Endothelial cell of umbilical vein (primary cell): ENCODE results near the gene IPO9. TPM values are rescaled to one million over a fixed set of nuclear protein-coding genes. Genes with fewer than 3 reads are reported as not detected.

Source experiments
- BruUV-seq: library from RNA; stranded (reverse); fragments of 400-500 nt; replicated peaks from 2 replicates; lab custom pipeline; 2021; lab: Mats Ljungman, UMichigan
- CTCF ChIA-PET: fragments of 300-600, 350-600 bp; sonication (Branson Sonifier 250); formaldehyde crosslinking; loops from one replicate; lab custom pipeline; 2021; ENCODE audit warnings: antibody characterized with exemption, inconsistent platforms; lab: Charles Lee
- POLR2A ChIA-PET: fragments of 300-600, 350-600 bp; sonication (Branson Sonifier 250); formaldehyde crosslinking; loops from one replicate; lab custom pipeline; 2021; ENCODE audit warnings: antibody characterized with exemption, inconsistent platforms; lab: Charles Lee
- DNase-seq: peaks from one replicate; pipeline ENCODE4 v3.0.0-alpha.2; 2011; ENCODE audit warnings: low read depth, low spot score
- FAIRE-seq: peaks from 2 replicates; lab custom pipeline; 2011; peaks lifted over from hg19 to GRCh38; lab: Jason Lieb, UNC
- H2AFZ ChIP-seq: 2 replicates; pipeline ENCODE4 v1.6.0; 2012; ENCODE audit warnings: low read depth, low read length, control low read depth, inconsistent platforms
- H3K27ac ChIP-seq: 2 replicates; pipeline ENCODE4 v1.5.1; 2011; ENCODE audit warnings: low read depth, mild to moderate bottlenecking, control low read depth, low read length, moderate library complexity; ENCODE audit not compliant: insufficient read depth
- H3K27me3 ChIP-seq, 2 experiments: 2 replicates each; pipeline versions ENCODE4 v1.6.0 to v1.6.1; 2011; ENCODE audit warnings: low read length in 2 of 2, mixed read lengths in 1 of 2; ENCODE audit not compliant: control insufficient read depth in 2 of 2, insufficient read depth in 2 of 2
- H3K36me3 ChIP-seq, 2 experiments: 2 replicates in 1 of 2; 3 replicates in 1 of 2; pipeline ENCODE4 v1.5.1; 2011; ENCODE audit warnings: low read length in 2 of 2, mild to moderate bottlenecking in 1 of 2, moderate library complexity in 1 of 2; ENCODE audit not compliant: control insufficient read depth in 2 of 2, insufficient read depth in 2 of 2; ENCODE audit errors: extremely low read depth in 1 of 2
- H3K4me1 ChIP-seq: 3 replicates; pipeline ENCODE4 v1.5.1; 2011; ENCODE audit warnings: mild to moderate bottlenecking, low read length; ENCODE audit not compliant: control insufficient read depth, insufficient read depth; ENCODE audit errors: extremely low read depth
- H3K4me2 ChIP-seq: 2 replicates; pipeline ENCODE4 v1.6.1; 2011; ENCODE audit warnings: low read length, control low read depth, mixed read lengths; ENCODE audit not compliant: insufficient read depth
- H3K4me3 ChIP-seq, 3 experiments: fragments of 200-600 bp in 1 of 3; sonication (generic), shearing (Covaris generic) in 1 of 3; replicated peaks in 1 of 3; 2 replicates each; pipeline ENCODE4 v1.5.1; 2011 to 2016; ENCODE audit warnings: control low read depth in 3 of 3, low read length in 3 of 3, mild to moderate bottlenecking in 2 of 3, inconsistent platforms in 1 of 3, low read depth in 1 of 3, moderate library complexity in 1 of 3; ENCODE audit not compliant: insufficient read depth in 1 of 3
- H3K79me2 ChIP-seq: 2 replicates; pipeline ENCODE4 v1.6.0; 2012; ENCODE audit warnings: low read length, inconsistent platforms; ENCODE audit not compliant: control insufficient read depth, insufficient read depth
- H3K9ac ChIP-seq: replicated peaks from 2 replicates; pipeline ENCODE3; 2011; ENCODE audit warnings: low read length, control low read depth; ENCODE audit not compliant: insufficient read depth; ENCODE audit errors: extremely low read depth
- H3K9me1 ChIP-seq: replicated peaks from 3 replicates; pipeline ENCODE4 v1.6.0; 2011; ENCODE audit warnings: mild to moderate bottlenecking, low read length; ENCODE audit not compliant: control insufficient read depth, insufficient read depth; ENCODE audit errors: extremely low read depth
- H3K9me3 ChIP-seq: replicated peaks from 2 replicates; pipeline ENCODE4 v1.5.1; 2012; ENCODE audit warnings: low read length, inconsistent platforms; ENCODE audit not compliant: control insufficient read depth, insufficient read depth
- H4K20me1 ChIP-seq: replicated peaks from 2 replicates; pipeline ENCODE3; 2011; ENCODE audit warnings: mild to moderate bottlenecking, low read length; ENCODE audit not compliant: control insufficient read depth, insufficient read depth; ENCODE audit errors: extremely low read depth
- FOS ChIP-seq: IDR thresholded peaks from 2 replicates; pipeline ENCODE4 v1.6.1; 2011; ENCODE audit warnings: mild to moderate bottlenecking, low read length, moderate library complexity, borderline replicate concordance; ENCODE audit not compliant: insufficient read depth
- MYC ChIP-seq: IDR thresholded peaks from one replicate; pipeline ENCODE4 v1.6.1; 2011; ENCODE audit warnings: mild to moderate bottlenecking, low read depth, low read length
- POLR2A ChIP-seq: IDR thresholded peaks from 2 replicates; pipeline ENCODE4 v1.6.1; 2012; ENCODE audit warnings: low read depth, mild to moderate bottlenecking, control low read depth, low read length
- dilution Hi-C: fragments of 300-500 bp; cut with MboI; formaldehyde crosslinking; loops from one replicate; pipeline ENCODE4 v1.15.0; 2019; ENCODE audit warnings: low sequenced_read_pairs; ENCODE audit not compliant: extremely low pct_ligation_motif_present
- intact Hi-C: fragments of 100-400 bp; cut with micrococcal nuclease; formaldehyde crosslinking; loops from one replicate; pipeline ENCODE4 v1.10.0; 2022
- polyA plus RNA-seq, 4 experiments: library from polyadenylated mRNA; depleted of rRNA in 3 of 4; stranded (reverse) in 3 of 4; unstranded in 1 of 4; fragments of >200 nt; gene quantifications; 2 replicates each; pipeline versions ENCODE4 v1.2.1 to v1.2.3, GENCODE V29; 2011 to 2012; ENCODE audit warnings: missing spikeins in 1 of 4
- total RNA-seq: library from RNA; stranded (reverse); gene quantifications from 2 replicates; pipeline ENCODE4 v1.2.3, GENCODE V29; 2021
- TF ChIP-seq, protein P1 (sequence below): IDR thresholded peaks from 2 replicates; pipeline ENCODE4 v1.6.1; 2011; ENCODE audit not compliant: insufficient read depth, insufficient read length
- TF ChIP-seq, protein P2 (sequence below), 2 donors: IDR thresholded peaks; 1 replicate in 1 of 2; 2 replicates in 1 of 2; pipeline ENCODE4 v1.5.1; 2011; ENCODE audit warnings: low read length in 2 of 2, mild to moderate bottlenecking in 2 of 2, moderate library complexity in 2 of 2, control low read depth in 1 of 2, inconsistent platforms in 1 of 2, low read depth in 1 of 2; ENCODE audit not compliant: insufficient read depth in 1 of 2; ENCODE audit errors: extremely low read depth in 1 of 2

Gene IPO9
- total and polyA plus RNA-seq, 2 donors (not counting 3 experiments of a cell fraction or from before 2014, with no cell fraction given): 53.4 to 104 TPM

DNA sequence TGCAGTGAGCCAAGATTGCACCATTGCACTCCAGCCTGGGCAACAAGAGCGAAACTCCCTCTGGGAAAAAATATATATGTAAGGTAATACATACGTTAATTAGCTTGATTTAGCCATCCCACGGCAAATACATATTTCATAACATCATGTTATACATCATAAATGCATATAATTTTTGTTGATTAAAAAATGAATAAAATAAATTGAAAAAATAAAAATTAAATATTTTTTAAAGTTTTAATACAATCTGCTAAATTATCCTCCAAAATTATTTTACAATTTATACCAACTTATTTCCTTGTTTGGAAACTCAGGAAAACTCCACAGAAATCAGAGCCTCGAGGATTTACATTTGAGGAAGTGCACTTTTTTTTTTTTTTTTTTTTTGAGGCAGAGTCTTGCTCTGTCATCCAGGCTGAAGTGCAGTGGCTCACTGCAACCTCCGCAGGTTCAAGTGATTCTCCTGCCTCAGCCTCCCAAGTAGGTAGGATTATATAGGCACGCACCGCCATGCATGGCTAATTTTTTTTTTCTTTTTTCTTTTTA lies 12.6 kb upstream of the IPO9 start:
- H3K27ac ChIP-seq: no peak overlapping the region
- no peak for FAIRE-seq
- CTCF ChIA-PET: no interaction called here
- H3K9me3 ChIP-seq: no peaks in the 10 kb centered on the region
- no peak for DNase-seq
- intact Hi-C loops (no loop called here), dilution Hi-C loops (no loop called here)
- no peaks in the 10 kb centered on the region for H3K4me1 ChIP-seq
- TF ChIP-seq POLR2A (no peak), MYC (no peak), FOS (no peak)
- TF ChIP-seq, protein P1, sequence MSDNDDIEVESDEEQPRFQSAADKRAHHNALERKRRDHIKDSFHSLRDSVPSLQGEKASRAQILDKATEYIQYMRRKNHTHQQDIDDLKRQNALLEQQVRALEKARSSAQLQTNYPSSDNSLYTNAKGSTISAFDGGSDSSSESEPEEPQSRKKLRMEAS: no peak
- TF ChIP-seq, protein P2, sequence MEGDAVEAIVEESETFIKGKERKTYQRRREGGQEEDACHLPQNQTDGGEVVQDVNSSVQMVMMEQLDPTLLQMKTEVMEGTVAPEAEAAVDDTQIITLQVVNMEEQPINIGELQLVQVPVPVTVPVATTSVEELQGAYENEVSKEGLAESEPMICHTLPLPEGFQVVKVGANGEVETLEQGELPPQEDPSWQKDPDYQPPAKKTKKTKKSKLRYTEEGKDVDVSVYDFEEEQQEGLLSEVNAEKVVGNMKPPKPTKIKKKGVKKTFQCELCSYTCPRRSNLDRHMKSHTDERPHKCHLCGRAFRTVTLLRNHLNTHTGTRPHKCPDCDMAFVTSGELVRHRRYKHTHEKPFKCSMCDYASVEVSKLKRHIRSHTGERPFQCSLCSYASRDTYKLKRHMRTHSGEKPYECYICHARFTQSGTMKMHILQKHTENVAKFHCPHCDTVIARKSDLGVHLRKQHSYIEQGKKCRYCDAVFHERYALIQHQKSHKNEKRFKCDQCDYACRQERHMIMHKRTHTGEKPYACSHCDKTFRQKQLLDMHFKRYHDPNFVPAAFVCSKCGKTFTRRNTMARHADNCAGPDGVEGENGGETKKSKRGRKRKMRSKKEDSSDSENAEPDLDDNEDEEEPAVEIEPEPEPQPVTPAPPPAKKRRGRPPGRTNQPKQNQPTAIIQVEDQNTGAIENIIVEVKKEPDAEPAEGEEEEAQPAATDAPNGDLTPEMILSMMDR (IDR thresholded peaks at IDR 0.05; ENCODE audit: extremely low read depth in 1 of 2, insufficient read depth in 1 of 2, low read depth in 1 of 2, low read length in 2 of 2): no peak
- peaks cover 32 to 54% of the 10 kb centered on the region in 2 experiments for H3K36me3 ChIP-seq
- no peaks in the 10 kb centered on the region for H3K79me2 ChIP-seq
- no peak overlapping the region for H3K4me2 ChIP-seq
- H4K20me1 ChIP-seq: no peaks in the 10 kb centered on the region
- no peaks in the 10 kb centered on the region for H3K9me1 ChIP-seq
- POLR2A ChIA-PET: no interaction called here
- H3K9ac ChIP-seq: no peak overlapping the region
- H2AFZ ChIP-seq: no peak overlapping the region
- H3K4me3 ChIP-seq: no peak overlapping the region
- no peaks in the 10 kb centered on the region for H3K27me3 ChIP-seq
- no TSS peak for BruUV-seq
